ENCODE measurements around the gene C11orf87.

DNA sequence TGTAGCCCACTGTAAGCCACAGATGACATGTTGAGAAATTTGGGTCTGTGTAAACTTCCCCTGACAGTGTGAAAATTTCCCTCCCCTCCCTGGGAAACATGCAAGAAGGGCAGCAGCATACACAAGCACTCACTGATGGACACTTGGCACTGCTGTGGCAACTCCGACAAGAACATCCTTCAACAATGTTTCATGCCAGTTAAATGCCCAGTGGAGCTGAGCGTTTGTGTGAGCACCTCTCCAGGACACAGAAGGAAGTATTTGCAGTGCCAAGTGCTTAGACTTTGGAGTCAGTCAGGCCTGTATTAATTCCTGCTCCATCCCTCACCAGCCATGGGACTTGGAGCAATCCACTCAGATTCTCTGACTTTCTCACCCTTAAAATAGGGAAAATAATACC, 17.7 kb downstream of the C11orf87 start:
- TF ChIP-seq TAF1 (IDR thresholded peaks at IDR 0.05; ENCODE audit: borderline replicate concordance, insufficient read depth, low read length) (no peak), POLR2AphosphoS5 (IDR thresholded peaks at IDR 0.05; ENCODE audit: low read depth, low read length) (no peak), SIN3A (IDR thresholded peaks at IDR 0.05; ENCODE audit: borderline replicate concordance, insufficient read depth, low read length) (no peak)

Data from PFSK-1 (cell line).